Measurements from ENCODE around the gene CEP20.

DNA sequence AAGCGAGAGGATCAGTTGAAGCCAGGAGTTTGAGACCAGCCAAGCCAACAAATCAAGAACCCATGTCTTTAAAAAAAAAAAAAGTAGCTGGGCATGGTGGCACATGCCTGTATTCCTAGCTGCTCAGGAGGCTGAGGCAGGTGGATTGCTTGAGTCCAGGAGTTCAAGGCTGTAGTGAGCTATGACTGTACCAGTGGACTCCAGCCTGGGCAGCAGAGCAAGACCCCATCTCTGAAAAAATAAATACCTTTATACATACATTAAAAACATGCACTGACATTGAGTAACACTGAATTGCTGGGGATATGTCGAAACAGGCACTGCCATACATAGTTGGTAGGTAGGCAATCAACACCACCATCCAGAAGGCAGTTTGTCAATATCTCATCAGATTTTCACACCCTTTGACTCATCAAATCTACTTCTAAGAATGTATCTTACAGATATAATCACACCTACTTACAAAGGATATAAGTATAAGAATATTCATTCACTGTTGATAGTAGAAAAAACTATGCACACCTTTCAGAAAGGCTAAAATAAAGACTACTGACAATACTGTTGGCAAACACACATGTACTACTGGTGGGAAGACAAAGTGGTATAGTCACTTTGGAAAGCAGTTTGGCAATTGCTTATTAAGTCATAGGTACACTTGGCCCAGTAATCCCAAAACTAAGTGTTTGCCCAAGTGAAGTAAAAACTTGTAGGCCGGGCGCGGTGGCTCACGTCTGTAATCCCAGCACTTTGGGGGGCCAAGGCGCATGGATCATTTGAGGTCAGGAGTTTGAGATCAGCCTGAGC is 6.4 kb upstream of the CEP20 start:
- TF ChIP-seq POLR2AphosphoS5 (IDR thresholded peaks at IDR 0.05; ENCODE audit: low read depth, low read length), result no peak
- no peak for TF ChIP-seq POU2F2 (IDR thresholded peaks at IDR 0.05; ENCODE audit: low read depth, low read length)
- TF ChIP-seq TAF1 (IDR thresholded peaks at IDR 0.05; ENCODE audit: low read depth, low read length), result no peak
- TF ChIP-seq POLR2A (IDR thresholded peaks at IDR 0.05; ENCODE audit: low read depth, low read length), result no peak
- TF ChIP-seq SPI1 (IDR thresholded peaks at IDR 0.05; ENCODE audit: low read depth, low read length), result no peak

Measured in GM12891 (cell line).